OCI-LY3 (cell line): Measurements from ENCODE around the gene NTNG1.

Source experiments
- CTCF ChIP-seq: fragments of 200-600, 300-600 bp; sonication (generic); IDR thresholded peaks from 2 replicates; pipeline ENCODE4 v1.5.1; 2014; ENCODE audit warnings: antibody characterized with exemption, low read length, low read depth
- EZH2phosphoT487 ChIP-seq: fragments of 200-600 bp; shearing (Covaris generic); IDR thresholded peaks from 2 replicates; pipeline ENCODE4 v1.6.1; 2018; ENCODE audit warnings: antibody characterized with exemption, mixed run types, low read depth

DNA sequence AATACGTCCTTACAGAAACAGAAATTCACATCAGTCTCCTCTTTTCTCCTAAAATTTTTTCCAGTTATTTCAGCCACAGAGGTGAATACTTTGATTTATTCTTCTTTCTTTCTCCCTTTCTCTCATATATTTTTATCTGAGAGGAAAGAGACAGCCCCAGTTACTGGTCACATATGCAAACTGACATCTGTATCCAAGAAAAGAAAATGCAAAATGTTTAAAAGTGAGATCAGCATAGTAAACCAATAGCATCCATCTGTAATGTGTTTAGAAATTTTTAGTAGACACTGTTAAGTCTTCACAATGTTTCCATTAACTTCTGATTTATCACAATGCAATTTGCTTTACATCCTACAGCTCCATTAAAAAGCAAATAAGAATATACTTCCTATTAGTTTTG, 53.5 kb downstream of the NTNG1 start:
- no peak for TF ChIP-seq CTCF
- no peak for TF ChIP-seq EZH2phosphoT487
